Inferior parietal cortex (tissue), 1 donor: Measurements from ENCODE around the gene PLXNA2.

Experiments
- DNase-seq: peaks from one replicate; pipeline ENCODE4 v3.0.0-alpha.2; 2016; ENCODE audit errors: extremely low spot score

Gene PLXNA2

DNA sequence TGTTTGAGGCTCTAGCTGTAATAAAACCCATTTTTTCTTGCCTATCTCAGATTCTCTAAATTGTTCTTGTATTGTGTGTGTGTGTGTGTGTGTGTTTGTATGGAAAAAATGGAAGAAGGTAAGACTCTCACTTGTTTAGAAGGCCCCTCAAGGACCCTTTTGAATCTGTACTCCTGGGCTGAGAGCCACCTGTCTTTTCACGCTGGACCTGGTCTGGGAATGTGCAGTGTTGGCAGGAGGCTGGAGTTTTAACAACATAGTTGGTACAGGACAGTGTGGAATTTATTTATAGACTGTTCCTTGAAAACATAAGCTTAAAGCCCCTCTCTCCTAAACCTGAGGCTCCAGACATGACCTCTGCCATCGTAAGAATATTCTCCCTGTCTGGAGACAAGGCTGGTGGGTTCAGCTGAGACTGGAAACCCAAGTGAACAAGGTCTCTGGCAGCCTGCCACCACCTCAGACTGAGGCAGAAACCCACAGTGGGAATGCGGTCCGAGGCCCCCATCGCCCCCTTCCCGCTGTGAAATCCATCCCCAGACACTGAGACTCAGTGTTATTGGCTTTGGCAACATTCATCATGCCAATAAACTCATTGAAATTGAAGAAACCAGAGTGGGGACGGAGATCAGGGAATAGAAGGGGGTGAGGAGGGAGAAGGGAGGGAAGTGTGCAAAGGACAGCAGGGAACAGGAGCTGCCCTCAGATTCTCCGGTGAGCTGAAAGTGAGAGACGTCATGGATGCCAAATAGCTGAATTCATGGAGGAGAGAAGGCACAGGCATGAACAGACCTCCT, 24.6 kb upstream of the PLXNA2 start:
- no peak for DNase-seq

DNA sequence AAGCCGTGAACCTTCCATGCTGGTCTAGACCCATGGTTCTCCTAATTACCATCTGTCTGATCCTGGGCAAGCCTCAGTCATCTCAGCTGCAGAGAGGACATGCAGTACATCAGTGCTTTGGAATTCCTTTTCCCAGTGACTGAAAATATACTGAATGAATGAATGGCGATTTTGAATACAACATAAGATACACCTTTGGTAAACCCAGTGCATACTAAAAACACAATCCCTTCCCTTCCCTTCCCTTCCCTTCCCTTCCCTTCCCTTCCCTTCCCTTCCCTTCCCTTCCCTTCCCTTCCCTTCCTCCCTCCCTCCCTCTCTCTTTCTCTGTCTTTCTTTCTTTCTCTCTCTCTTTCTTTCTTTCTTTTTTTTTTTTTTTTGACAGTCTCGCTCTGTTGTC, 21.3 kb upstream of the PLXNA2 start:
- DNase-seq: no peak

DNA sequence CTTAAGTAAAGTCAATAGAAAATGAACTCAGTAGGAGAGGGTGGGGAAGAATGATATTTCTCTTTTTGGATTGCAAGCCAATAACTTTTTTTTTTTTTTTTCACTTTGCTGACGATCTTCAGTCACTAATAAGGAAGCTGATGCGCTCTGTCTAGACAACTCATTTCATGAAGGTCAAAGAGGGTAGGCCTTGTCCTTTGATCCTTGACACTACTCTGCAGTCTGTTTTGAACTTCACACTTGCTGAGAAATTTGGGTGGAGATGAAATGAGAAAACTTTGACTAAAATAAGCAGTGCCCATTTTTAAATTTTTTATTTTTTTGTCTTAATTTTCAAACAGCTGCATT, 20.9 kb upstream of the PLXNA2 start:
- DNase-seq: no peak

- DNase-seq: no peak
Measured at GRCh38 chr1:208264469-208265121, 20.4 kb upstream of the PLXNA2 start.

GRCh38 chr1:208261874-208262273, 17.7 kb upstream of the PLXNA2 start:
- DNase-seq: no peak

DNA sequence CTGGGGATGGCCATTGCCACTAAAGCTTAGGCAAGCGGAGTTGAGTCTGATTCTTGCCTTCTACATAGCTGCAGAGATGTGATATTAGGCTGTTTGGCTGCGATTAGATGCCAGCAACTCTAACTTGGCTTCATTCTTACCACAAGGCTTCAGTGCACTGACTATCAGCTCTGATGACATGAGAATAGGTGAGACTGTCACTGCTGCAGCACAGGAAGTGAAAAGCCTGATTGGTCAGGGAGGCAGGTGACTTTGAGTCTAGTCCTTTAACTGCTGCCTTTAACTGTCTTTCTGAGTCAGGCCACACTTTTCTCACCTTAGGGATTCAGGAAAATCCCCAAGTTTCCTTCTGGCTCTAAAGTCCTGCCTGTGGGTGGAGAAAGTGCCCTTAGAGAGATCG, 14.1 kb upstream of the PLXNA2 start:
- no peak for DNase-seq

DNA sequence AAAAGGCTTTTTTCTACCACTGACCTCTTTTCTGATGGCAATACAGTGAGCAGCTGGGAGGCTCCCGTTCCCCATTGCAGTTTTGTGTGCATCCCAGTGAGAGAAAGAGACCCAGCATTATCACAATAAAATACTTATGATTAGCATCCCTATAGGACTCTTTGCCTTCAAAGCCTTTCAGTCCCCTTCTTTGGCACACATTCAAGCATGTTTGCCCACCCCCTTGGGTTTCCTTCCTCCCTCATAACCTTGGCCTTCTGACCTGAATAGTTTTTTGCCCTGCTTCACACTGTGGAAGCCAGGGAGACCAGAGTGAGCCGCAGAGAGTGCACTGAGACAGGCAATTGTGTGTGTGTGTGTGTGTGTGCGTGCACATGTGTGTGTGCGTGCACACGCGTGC, 13.2 kb upstream of the PLXNA2 start:
- DNase-seq: no peak

DNA sequence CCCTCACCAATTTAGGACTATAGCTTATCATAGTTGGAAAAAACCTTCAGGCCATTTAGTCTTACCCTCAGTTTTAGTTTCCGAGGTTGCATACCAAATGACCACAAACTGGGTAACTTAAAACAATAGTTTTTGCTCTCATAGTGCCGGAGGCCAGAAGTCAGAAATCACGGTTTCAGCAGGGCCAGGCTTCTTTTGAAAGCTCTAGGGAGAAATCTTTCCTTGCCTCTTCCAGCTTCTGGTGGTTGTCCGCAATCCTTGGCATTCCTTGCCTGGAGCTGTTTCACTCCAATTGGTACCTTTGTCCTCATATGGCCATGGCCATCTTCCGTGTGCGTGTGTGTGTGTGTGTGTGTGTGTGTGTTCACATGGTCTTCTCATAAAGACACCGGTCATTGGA, 12.4 kb upstream of the PLXNA2 start:
- DNase-seq: no peak

- no peak for DNase-seq
Measured at GRCh38 chr1:208256091-208256490, 11.9 kb upstream of the PLXNA2 start.

- no peak for DNase-seq
Measured at GRCh38 chr1:208254862-208255261, 10.7 kb upstream of the PLXNA2 start.

- no peak for DNase-seq
Measured at GRCh38 chr1:208254376-208254775, 10.2 kb upstream of the PLXNA2 start.

DNA sequence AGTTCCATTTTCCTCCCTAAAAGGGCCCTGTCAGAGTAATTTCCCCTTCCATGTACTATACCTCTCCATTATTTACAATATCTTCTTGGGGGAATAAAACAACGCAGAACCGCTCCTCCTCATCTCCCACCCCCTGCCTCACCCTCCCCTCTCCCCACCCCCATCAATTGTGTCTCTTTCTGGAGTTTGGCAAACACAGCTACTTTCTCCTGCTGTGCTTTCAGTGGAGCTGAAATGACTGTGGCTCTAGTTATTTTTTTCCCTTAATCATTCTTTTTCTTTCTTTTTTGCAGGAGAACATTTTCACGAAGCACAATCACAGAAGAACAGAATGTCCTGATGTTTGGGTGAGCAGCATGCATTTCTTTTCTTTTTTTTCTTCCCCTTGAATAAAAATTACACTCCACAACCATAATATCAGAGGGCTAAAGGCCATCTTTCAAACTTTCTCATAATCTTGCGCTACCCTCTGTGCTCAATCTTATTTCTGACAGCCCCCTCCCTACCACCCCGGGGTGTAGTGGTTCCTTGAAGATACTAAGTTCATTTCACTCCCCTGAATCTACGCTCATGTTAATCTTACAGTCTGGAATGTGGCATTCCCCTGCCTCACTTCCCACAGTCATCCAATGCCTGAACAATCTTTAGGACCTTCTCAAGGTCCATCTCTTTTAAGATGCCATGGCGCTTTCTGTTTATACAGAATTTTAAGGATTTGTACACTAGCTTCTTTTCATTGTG, 8.8 kb upstream of the PLXNA2 start:
- no peak for DNase-seq

DNA sequence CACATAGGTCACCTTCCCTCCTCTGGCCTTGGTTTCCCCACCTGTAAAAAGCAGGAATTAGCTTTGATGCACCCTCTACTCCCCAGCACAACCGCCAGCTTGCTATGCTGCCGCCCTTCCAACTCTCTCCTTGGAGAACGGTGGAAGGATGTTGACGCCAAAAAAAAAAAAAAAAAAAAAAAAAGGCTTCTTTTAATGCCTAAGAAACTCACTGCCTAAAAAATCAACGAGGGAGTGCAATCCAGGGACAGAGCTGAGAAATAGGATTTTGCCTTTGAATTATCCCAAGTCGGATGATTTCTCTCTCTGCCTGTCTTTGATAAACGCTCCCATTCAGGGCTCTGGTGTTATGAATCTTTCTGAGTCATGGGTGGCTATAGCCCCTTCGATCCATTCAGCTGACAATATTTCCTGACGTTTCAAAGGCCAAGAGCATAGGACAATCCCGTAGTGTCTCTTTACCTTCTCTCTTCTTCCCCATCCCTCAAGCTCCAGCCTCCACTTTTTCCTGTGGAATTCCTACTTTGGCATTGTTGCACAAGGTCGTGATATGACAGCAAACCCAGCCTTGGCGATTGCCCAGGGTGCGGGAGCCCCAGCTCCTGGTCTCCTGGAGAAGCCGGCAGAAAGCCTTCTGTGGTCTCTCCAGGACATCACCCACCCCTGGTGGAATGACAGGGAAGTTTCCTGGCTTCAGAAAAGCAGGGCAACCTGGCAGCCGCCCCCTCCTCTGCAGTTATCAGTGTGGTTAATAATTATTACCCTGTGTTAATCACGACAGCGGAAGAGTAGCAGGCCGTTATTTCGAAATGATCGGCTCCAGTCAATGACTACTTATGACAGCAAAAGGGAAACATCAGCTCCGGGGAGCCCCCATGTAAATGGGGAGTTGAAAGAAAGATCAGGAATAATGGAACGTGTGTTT, 8.0 kb upstream of the PLXNA2 start:
- no peak for DNase-seq

DNA sequence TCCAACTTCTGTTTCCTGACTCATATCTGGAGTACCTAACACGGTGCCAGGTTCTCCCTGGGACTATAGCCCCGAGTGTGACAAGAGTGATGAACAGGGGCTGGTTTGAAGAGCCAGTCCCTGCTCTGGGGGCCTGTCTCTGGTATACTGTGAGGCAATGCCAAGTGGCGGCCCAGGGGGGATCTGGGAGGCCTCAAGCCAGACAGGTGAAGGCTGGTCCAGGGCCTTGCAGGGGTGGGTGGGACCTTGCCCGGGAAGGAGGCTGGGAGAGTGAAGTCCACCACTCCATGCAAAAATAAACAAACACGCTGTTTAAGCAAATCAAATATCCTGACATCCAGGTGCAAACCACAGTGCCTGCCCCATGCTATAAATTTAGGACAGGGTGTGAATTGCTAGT, 6.8 kb upstream of the PLXNA2 start:
- DNase-seq: no peak

DNA sequence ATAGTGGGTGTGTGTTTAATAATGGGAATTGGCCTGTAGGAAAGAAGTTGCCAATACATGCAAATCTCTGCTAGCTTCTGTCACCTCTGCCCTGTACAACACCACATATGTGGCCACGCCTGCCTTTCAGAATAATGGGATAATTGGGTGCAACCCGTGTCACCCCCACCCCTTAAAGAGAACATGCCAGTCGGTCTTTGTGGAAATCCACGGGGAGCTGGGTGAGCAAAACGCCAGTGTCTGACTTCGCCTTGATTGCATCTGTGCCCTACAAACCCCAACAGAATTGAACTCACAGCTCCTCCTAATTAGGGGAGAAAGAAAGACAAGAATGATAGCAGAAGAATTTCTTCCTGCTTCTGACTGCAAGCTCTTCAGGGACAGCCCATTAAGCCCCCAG, 6.4 kb upstream of the PLXNA2 start:
- DNase-seq: no peak

DNA sequence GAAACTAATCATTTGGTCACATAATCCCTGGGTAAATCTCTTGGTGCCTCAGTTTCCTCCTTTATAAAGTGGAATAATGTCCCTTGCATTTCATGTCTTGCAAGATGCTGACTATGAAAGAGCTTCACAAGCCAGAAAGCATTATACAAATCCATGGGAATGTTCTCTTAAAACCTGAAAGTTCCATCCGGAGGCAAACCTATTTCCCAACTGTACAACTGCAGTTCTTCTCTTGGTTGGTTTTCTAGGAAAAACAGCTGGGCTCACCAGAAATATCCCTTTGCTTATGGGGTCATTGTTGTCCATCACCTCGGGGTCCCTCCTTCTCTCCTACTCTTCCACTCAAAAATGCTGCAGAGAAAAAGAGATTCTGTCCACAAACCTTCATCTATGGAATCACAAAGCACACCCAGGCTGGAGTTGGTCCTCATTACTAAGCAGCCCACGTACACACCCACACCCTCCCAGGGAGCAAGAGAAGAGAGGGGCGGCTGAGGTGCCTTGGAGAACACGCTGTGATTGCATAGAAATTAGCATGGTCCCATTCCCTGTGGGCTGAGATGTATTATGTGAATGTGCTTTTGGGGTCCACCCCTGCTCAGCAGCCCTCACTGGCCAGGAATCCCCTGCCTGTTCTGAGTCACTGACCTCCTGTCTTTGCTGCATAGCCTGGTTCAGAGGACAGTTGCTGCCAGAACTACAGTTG, 5.0 kb upstream of the PLXNA2 start:
- no peak for DNase-seq

DNA sequence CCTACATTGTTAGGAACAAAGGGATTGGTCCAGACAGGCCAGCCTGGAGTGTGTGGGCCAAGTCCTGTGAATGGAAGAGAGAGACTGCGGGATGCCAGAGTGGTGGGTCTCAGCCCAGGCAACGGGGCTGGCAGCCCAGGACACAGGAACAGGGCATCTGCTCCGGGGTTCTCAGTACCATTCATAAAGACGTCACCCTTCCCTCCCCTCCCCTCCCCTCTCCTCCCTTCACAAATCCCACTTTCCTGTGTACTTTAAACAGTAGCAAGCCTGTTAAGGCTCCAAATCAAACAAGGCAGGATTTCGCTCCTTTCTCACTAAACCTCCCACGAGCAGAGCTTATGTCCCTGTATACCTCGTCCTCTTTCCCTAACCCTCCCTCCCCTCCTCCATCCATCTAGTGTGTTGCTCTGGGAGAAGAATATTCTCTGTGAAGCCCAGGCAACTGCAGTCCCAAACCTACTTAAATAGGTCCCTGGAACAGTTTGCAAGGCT, 4.2 kb upstream of the PLXNA2 start:
- no peak for DNase-seq

GRCh38 chr1:208247696-208248095, 3.5 kb upstream of the PLXNA2 start:
- DNase-seq: no peak

GRCh38 chr1:208245185-208245705, 1.1 kb upstream of the PLXNA2 start:
- peak; percentile 98 for DNase-seq

DNA sequence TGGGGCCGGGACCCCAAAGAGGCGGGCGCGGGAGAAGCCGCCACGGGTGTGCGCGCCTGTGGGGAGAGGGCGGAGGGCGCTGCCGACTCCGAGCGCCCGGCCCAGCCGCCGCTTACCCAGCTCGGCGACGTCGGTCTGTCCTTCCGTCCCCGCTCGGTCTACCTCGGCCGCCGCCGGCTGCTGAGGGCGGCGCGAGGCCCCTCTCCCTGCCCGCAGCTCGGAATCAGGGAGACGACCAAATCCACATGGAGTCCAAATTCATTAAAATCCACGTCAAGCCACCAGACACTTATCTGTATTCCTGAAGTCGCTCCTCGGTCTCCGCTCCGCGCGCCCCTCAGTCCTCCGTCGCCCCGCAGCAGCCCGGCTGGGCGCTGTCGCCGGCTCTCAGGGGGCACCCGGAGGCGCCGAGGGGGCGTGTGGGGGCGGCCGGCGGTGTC, 637 bp downstream of the PLXNA2 start:
- no peak for DNase-seq
